Fibroblast of villous mesenchyme (primary cell): Measurements from ENCODE around the gene ACOXL. TPM values are rescaled to one million over a fixed set of nuclear protein-coding genes. Genes with fewer than 3 reads are reported as not detected.

Source experiments
- DNase-seq: peaks from one replicate; pipeline ENCODE4 v3.0.0-alpha.2; 2010; ENCODE audit warnings: low read depth
- H3K4me3 ChIP-seq: 2 replicates; pipeline ENCODE4 v1.5.1; 2011; ENCODE audit warnings: low read depth, mild to moderate bottlenecking, low read length
- CTCF ChIP-seq: IDR thresholded peaks from 2 replicates; pipeline ENCODE4 v1.5.1; 2012; ENCODE audit warnings: low read depth, mild to moderate bottlenecking, low read length; ENCODE audit not compliant: insufficient read depth
- total RNA-seq: library from RNA; depleted of rRNA; stranded (reverse); fragments of >200 nt; gene quantifications from 2 replicates; pipeline ENCODE4 v1.2.3, GENCODE V29; 2012

Gene ACOXL
- total RNA-seq, 1 donor = not detected

GRCh38 chr2:110872521-110872920, 140.1 kb downstream of the ACOXL start:
- no peak for TF ChIP-seq CTCF
- DNase-seq = no peak
- no peak overlapping the region for H3K4me3 ChIP-seq

- no peak for DNase-seq
- no peak for TF ChIP-seq CTCF
- no peak overlapping the region for H3K4me3 ChIP-seq
Observed at GRCh38 chr2:110873056-110873502, 140.7 kb downstream of the ACOXL start.

GRCh38 chr2:110873597-110874452, 141.5 kb downstream of the ACOXL start:
- TF ChIP-seq CTCF = no peak
- no peak for DNase-seq
- H3K4me3 ChIP-seq = no peak overlapping the region

GRCh38 chr2:110874453-110875383, 142.3 kb downstream of the ACOXL start:
- TF ChIP-seq CTCF = no peak
- DNase-seq = no peak
- H3K4me3 ChIP-seq = no peak overlapping the region

- no peak for DNase-seq
- TF ChIP-seq CTCF = no peak
- no peak overlapping the region for H3K4me3 ChIP-seq
Observed at GRCh38 chr2:110875384-110875725, 143.0 kb downstream of the ACOXL start.

GRCh38 chr2:110876167-110876999, 144.0 kb downstream of the ACOXL start:
- TF ChIP-seq CTCF = no peak
- no peak overlapping the region for H3K4me3 ChIP-seq
- no peak for DNase-seq
